OCI-LY1 (cell line): ENCODE measurements around the gene AJUBA.

Experiments used
- EZH2 ChIP-seq: fragments of 200-600 bp; sonication (generic), shearing (Covaris generic); IDR thresholded peaks from 2 replicates; pipeline ENCODE4 v1.8.0; 2017; ENCODE audit warnings: borderline replicate concordance, mixed run types, mild to moderate bottlenecking, antibody characterized with exemption, low read length, moderate library complexity, mixed read lengths
- TF ChIP-seq, protein P1 (sequence below): fragments of 200-600 bp; sonication (generic), shearing (Covaris generic); IDR thresholded peaks from 2 replicates; pipeline ENCODE4 v1.5.1; 2017; ENCODE audit warnings: mild to moderate bottlenecking, antibody characterized with exemption, low read length, moderate library complexity, mixed read lengths

DNA sequence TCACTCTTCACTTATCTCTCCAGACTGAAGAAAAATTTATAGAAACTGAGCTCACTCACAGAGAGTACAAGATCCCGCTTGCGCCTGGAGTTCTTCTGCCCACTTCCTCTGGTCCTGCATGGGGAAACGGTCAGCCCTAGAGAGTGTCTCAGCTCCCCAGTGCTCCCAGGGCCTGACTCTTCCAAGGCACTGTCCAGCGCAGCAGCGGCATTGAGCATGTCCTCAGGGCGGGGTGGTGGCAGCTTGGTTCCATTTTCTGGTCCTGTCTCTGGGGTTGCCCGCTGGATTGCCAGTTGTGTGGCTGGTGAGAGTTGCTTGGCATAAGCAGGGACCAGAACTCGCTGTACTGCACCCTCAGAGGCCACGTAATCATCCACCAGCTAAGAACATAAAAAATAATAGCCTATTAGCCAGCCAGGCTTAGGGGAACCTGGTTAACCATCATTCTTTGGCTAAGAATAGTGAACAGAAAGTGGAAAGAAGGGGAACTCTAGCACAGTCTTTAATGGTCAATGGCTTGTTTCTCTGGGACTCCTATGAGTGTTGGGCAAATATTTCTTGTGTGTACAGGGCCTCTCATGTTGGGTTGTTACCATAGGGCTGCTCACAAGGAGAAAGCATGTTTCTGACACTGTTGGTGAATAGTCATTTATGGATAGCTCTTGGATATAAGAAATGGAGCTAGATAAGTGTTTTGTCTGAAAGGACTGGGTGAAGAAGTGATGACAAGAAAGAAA lies 13.7 kb upstream of the AJUBA start:
- TF ChIP-seq, protein P1, sequence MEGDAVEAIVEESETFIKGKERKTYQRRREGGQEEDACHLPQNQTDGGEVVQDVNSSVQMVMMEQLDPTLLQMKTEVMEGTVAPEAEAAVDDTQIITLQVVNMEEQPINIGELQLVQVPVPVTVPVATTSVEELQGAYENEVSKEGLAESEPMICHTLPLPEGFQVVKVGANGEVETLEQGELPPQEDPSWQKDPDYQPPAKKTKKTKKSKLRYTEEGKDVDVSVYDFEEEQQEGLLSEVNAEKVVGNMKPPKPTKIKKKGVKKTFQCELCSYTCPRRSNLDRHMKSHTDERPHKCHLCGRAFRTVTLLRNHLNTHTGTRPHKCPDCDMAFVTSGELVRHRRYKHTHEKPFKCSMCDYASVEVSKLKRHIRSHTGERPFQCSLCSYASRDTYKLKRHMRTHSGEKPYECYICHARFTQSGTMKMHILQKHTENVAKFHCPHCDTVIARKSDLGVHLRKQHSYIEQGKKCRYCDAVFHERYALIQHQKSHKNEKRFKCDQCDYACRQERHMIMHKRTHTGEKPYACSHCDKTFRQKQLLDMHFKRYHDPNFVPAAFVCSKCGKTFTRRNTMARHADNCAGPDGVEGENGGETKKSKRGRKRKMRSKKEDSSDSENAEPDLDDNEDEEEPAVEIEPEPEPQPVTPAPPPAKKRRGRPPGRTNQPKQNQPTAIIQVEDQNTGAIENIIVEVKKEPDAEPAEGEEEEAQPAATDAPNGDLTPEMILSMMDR: no peak
- TF ChIP-seq EZH2: no peak
